ENCODE results near the gene CHRM5.

Gene CHRM5

DNA sequence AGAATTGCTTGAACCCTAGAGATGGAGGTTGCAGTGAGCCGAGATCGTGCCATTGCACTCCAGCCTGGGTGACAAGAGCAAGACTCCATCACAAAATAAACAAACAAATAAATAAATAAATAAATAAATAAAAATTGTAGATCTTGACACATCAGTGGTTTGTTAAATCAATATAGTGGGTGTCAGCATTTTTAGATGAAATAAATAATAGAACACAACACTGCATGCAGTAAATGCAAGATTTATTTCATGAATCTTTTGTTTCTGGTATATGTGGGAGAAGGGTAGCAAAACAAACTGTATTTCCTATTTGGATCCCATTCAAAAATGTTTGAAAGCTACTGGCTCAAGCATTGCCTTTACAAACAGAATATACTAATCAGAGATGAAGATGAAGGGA lies 35.6 kb upstream of the CHRM5 start:
- TF ChIP-seq CREB5 (CRISPR knock-in tag; IDR thresholded peaks at IDR 0.05; ENCODE audit: low read depth) (no peak), BACH2 (CRISPR knock-in tag; IDR thresholded peaks at IDR 0.05; ENCODE audit: borderline replicate concordance) (no peak), TOX (CRISPR knock-in tag; IDR thresholded peaks at IDR 0.05; ENCODE audit: borderline replicate concordance) (no peak), PPARA (CRISPR knock-in tag; IDR thresholded peaks at IDR 0.05; ENCODE audit: borderline replicate concordance) (no peak), OSR1 (CRISPR knock-in tag; IDR thresholded peaks at IDR 0.05) (no peak), ISL1 (CRISPR knock-in tag; IDR thresholded peaks at IDR 0.05) (no peak), ZNF70 (CRISPR knock-in tag; IDR thresholded peaks at IDR 0.05) (no peak), ZFP30 (CRISPR knock-in tag; IDR thresholded peaks at IDR 0.05) (no peak), ZFP3 (CRISPR knock-in tag; IDR thresholded peaks at IDR 0.05) (no peak), ARNTL (CRISPR knock-in tag; IDR thresholded peaks at IDR 0.05; ENCODE audit: borderline replicate concordance, low read depth) (no peak), GLIS3 (CRISPR knock-in tag; IDR thresholded peaks at IDR 0.05) (no peak), ZNF565 (CRISPR knock-in tag; conservative IDR thresholded peaks at IDR 0.05; ENCODE audit: low read depth) (no peak), SNAI2 (CRISPR knock-in tag; IDR thresholded peaks at IDR 0.05) (no peak), TSHZ2 (CRISPR knock-in tag; IDR thresholded peaks at IDR 0.05) (no peak), ZC3H10 (CRISPR knock-in tag; IDR thresholded peaks at IDR 0.05) (no peak), RARB (CRISPR knock-in tag; IDR thresholded peaks at IDR 0.05) (no peak), CSDC2 (CRISPR knock-in tag; IDR thresholded peaks at IDR 0.05) (no peak)
- TF ChIP-seq, protein P1, sequence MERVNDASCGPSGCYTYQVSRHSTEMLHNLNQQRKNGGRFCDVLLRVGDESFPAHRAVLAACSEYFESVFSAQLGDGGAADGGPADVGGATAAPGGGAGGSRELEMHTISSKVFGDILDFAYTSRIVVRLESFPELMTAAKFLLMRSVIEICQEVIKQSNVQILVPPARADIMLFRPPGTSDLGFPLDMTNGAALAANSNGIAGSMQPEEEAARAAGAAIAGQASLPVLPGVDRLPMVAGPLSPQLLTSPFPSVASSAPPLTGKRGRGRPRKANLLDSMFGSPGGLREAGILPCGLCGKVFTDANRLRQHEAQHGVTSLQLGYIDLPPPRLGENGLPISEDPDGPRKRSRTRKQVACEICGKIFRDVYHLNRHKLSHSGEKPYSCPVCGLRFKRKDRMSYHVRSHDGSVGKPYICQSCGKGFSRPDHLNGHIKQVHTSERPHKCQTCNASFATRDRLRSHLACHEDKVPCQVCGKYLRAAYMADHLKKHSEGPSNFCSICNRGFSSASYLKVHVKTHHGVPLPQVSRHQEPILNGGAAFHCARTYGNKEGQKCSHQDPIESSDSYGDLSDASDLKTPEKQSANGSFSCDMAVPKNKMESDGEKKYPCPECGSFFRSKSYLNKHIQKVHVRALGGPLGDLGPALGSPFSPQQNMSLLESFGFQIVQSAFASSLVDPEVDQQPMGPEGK (CRISPR knock-in tag; IDR thresholded peaks at IDR 0.05; ENCODE audit: borderline replicate concordance), result no peak
- TF ChIP-seq, protein P2, sequence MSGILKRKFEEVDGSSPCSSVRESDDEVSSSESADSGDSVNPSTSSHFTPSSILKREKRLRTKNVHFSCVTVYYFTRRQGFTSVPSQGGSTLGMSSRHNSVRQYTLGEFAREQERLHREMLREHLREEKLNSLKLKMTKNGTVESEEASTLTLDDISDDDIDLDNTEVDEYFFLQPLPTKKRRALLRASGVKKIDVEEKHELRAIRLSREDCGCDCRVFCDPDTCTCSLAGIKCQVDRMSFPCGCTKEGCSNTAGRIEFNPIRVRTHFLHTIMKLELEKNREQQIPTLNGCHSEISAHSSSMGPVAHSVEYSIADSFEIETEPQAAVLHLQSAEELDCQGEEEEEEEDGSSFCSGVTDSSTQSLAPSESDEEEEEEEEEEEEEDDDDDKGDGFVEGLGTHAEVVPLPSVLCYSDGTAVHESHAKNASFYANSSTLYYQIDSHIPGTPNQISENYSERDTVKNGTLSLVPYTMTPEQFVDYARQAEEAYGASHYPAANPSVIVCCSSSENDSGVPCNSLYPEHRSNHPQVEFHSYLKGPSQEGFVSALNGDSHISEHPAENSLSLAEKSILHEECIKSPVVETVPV (CRISPR knock-in tag; IDR thresholded peaks at IDR 0.05), result no peak
- TF ChIP-seq, protein P3, sequence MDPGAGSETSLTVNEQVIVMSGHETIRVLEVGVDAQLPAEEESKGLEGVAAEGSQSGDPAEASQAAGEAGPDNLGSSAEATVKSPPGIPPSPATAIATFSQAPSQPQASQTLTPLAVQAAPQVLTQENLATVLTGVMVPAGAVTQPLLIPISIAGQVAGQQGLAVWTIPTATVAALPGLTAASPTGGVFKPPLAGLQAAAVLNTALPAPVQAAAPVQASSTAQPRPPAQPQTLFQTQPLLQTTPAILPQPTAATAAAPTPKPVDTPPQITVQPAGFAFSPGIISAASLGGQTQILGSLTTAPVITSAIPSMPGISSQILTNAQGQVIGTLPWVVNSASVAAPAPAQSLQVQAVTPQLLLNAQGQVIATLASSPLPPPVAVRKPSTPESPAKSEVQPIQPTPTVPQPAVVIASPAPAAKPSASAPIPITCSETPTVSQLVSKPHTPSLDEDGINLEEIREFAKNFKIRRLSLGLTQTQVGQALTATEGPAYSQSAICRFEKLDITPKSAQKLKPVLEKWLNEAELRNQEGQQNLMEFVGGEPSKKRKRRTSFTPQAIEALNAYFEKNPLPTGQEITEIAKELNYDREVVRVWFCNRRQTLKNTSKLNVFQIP (CRISPR knock-in tag; IDR thresholded peaks at IDR 0.05; ENCODE audit: borderline replicate concordance, low read depth), result no peak
- ATAC-seq, result no peak

- peak; percentile 68 for ATAC-seq
- TF ChIP-seq ZNF70 (CRISPR knock-in tag; IDR thresholded peaks at IDR 0.05) (no peak), ZFP30 (CRISPR knock-in tag; IDR thresholded peaks at IDR 0.05) (no peak), ZNF8 (CRISPR knock-in tag; IDR thresholded peaks at IDR 0.05) (no peak), PPARA (CRISPR knock-in tag; IDR thresholded peaks at IDR 0.05; ENCODE audit: borderline replicate concordance) (no peak), ARNTL (CRISPR knock-in tag; IDR thresholded peaks at IDR 0.05; ENCODE audit: borderline replicate concordance, low read depth) (no peak), CREB5 (CRISPR knock-in tag; IDR thresholded peaks at IDR 0.05; ENCODE audit: low read depth) (no peak), OSR1 (CRISPR knock-in tag; IDR thresholded peaks at IDR 0.05) (no peak), GLIS3 (CRISPR knock-in tag; IDR thresholded peaks at IDR 0.05) (no peak), TOX (CRISPR knock-in tag; IDR thresholded peaks at IDR 0.05; ENCODE audit: borderline replicate concordance) (no peak), ESRRG (CRISPR knock-in tag; IDR thresholded peaks at IDR 0.05) (no peak), ZNF565 (CRISPR knock-in tag; conservative IDR thresholded peaks at IDR 0.05; ENCODE audit: low read depth) (no peak)
- TF ChIP-seq, protein P3 (CRISPR knock-in tag; IDR thresholded peaks at IDR 0.05; ENCODE audit: borderline replicate concordance, low read depth), result no peak
- TF ChIP-seq, protein P2 (CRISPR knock-in tag; IDR thresholded peaks at IDR 0.05), result no peak
Observed at GRCh38 chr15:33934396-33934795, 33.9 kb upstream of the CHRM5 start.

Data from SK-N-SH treated with all-trans-retinoic acid at 6 μM for 48 hours (cell line).